Measurements from ENCODE around the gene TMEM63B.

- TF ChIP-seq, protein P1, sequence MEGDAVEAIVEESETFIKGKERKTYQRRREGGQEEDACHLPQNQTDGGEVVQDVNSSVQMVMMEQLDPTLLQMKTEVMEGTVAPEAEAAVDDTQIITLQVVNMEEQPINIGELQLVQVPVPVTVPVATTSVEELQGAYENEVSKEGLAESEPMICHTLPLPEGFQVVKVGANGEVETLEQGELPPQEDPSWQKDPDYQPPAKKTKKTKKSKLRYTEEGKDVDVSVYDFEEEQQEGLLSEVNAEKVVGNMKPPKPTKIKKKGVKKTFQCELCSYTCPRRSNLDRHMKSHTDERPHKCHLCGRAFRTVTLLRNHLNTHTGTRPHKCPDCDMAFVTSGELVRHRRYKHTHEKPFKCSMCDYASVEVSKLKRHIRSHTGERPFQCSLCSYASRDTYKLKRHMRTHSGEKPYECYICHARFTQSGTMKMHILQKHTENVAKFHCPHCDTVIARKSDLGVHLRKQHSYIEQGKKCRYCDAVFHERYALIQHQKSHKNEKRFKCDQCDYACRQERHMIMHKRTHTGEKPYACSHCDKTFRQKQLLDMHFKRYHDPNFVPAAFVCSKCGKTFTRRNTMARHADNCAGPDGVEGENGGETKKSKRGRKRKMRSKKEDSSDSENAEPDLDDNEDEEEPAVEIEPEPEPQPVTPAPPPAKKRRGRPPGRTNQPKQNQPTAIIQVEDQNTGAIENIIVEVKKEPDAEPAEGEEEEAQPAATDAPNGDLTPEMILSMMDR (IDR thresholded peaks at IDR 0.05), result no peak
- no peak for TF ChIP-seq POLR2A (IDR thresholded peaks at IDR 0.05)
Measured at GRCh38 chr6:44079672-44080071, 47.7 kb upstream of the TMEM63B start.

Measured in lower leg skin (tissue), 3 donors.